K562 (cell line): ENCODE data around the gene MAP4. TPM values are rescaled to one million over a fixed set of nuclear protein-coding genes. Genes with fewer than 3 reads are reported as not detected.
A peak's percentile ranks its signal among the peaks of the same experiment; 100 is the strongest.

Experiments
- BCLAF1 ChIP-seq, 2 experiments: fragments of 450-650 bp in 1 of 2; IDR thresholded peaks; 2 replicates each; pipeline ENCODE4 v1.6.1; 2011 to 2017; ENCODE audit warnings: low read depth in 2 of 2, antibody characterized with exemption in 1 of 2, borderline replicate concordance in 1 of 2, low read length in 1 of 2, mild to moderate bottlenecking in 1 of 2, mixed read lengths in 1 of 2; ENCODE audit not compliant: control insufficient read depth in 1 of 2
- DDX20 ChIP-seq: fragments of 450-650 bp; IDR thresholded peaks from 2 replicates; pipeline ENCODE4 v1.6.1; 2016; ENCODE audit warnings: missing genetic modification characterization, low read depth, mild to moderate bottlenecking, missing compliant biosample characterization, moderate library complexity
- GABPB1 ChIP-seq: sonication (generic); formaldehyde crosslinking; IDR thresholded peaks from 2 replicates; pipeline ENCODE4 v1.8.0; 2022; ENCODE audit warnings: mild to moderate bottlenecking, missing genetic modification reagents
- GTF3C2 ChIP-seq: IDR thresholded peaks from 3 replicates; pipeline ENCODE4 v1.6.1; 2011; ENCODE audit warnings: borderline replicate concordance, mild to moderate bottlenecking, moderate library complexity; ENCODE audit not compliant: insufficient read length; ENCODE audit errors: extremely low read depth
- NR4A1 ChIP-seq, 2 experiments: fragments of 250-450 bp in 1 of 2; fragments of 450-650 bp in 1 of 2; sonication (Bioruptor Pico) in 1 of 2; IDR thresholded peaks; 2 replicates each; pipeline versions ENCODE4 v1.4.0 to v1.6.1; 2016 to 2020; ENCODE audit warnings: mild to moderate bottlenecking in 2 of 2, missing compliant biosample characterization in 1 of 2, missing genetic modification characterization in 1 of 2, moderate library complexity in 1 of 2
- RUNX1 ChIP-seq: sonication (generic); IDR thresholded peaks from 2 replicates; pipeline ENCODE4 v1.6.1; 2016; ENCODE audit warnings: antibody characterized with exemption, low read depth
- SMARCE1 ChIP-seq: fragments of 450-650 bp; IDR thresholded peaks from 2 replicates; pipeline ENCODE4 v1.7.1; 2016; ENCODE audit warnings: mild to moderate bottlenecking
- YY1 ChIP-seq, 3 experiments: IDR thresholded peaks; 2 replicates each; pipeline ENCODE4 v1.6.1; 2011; ENCODE audit warnings: low read length in 2 of 3, mild to moderate bottlenecking in 2 of 3, moderate library complexity in 2 of 3, borderline replicate concordance in 1 of 3, control low read depth in 1 of 3, low read depth in 1 of 3; ENCODE audit not compliant: insufficient read depth in 3 of 3, insufficient replicate concordance in 2 of 3, control insufficient read depth in 1 of 3, insufficient read length in 1 of 3; ENCODE audit errors: extremely low read depth in 1 of 3
- ZFP36 ChIP-seq: fragments of 150-350 bp; IDR thresholded peaks from 2 replicates; pipeline ENCODE4 v1.6.1; 2018; ENCODE audit warnings: low read length, low read depth; ENCODE audit not compliant: partially characterized antibody
- ZHX1 ChIP-seq: fragments of 150-350 bp; conservative IDR thresholded peaks from 2 replicates; pipeline ENCODE4 v1.6.1; 2014; ENCODE audit warnings: low read length
- ZNF224 ChIP-seq: sonication (generic); formaldehyde crosslinking; IDR thresholded peaks from 2 replicates; pipeline ENCODE4 v1.8.0; 2022; ENCODE audit warnings: mild to moderate bottlenecking, missing genetic modification reagents
- ZNF512 ChIP-seq: IDR thresholded peaks from 2 replicates; pipeline ENCODE4 v1.6.1; 2016; ENCODE audit warnings: missing genetic modification characterization, missing compliant biosample characterization
- polyA plus RNA-seq, 8 experiments: library from polyadenylated mRNA; depleted of rRNA in 4 of 8; stranded (reverse) in 5 of 8; unstranded in 3 of 8; fragments of >200 nt; fragmentation: Nextera tagmentation in 2 of 8; fragmentation: Illumina TruSeq in 1 of 8; extraction: Ambion mirVana in 2 of 8; extraction: Trizol in 1 of 8; gene quantifications; 2 replicates each; pipeline versions ENCODE4 v1.2.1 to v1.2.3, GENCODE V29; 2011 to 2014; ENCODE audit warnings: inconsistent platforms in 1 of 8, missing spikeins in 1 of 8
- total RNA-seq, 7 experiments: library from RNA; depleted of rRNA in 6 of 7; stranded (reverse); fragments of >200 nt in 6 of 7; fragmentation: Illumina TruSeq in 2 of 7; extraction: Trizol in 2 of 7; gene quantifications; 2 replicates each; pipeline versions ENCODE4 v1.2.1 to v1.2.3, GENCODE V29; 2011 to 2021; ENCODE audit warnings: low replicate concordance in 1 of 7

MAP4 gene
- total and polyA plus RNA-seq, 9 of the 15 experiments (the other 6 are each of a cell fraction or from before 2014, with no cell fraction given): 13.3 to 141 (median 36.8) TPM

GRCh38 chr3:47849699-47850563 is 166.3 kb downstream of the MAP4 start (continued):
- TF ChIP-seq YY1 (IDR thresholded peaks at IDR 0.05; ENCODE audit: borderline replicate concordance in 1 of 3, control insufficient read depth in 1 of 3, extremely low read depth in 1 of 3, insufficient read depth in 3 of 3, insufficient read length in 1 of 3, insufficient replicate concordance in 2 of 3, low read depth in 1 of 3, low read length in 2 of 3) (peak in 1 of 3 experiments; percentile 5), ZHX1 (no peak), GTF3C2 (no peak), RUNX1 (no peak), ZFP36 (no peak), GABPB1 (CRISPR knock-in tag) (0 out of 2 replicates have a peak, but pooled peaks have one; percentile 20), ZNF512 (tag) (no peak), SMARCE1 (no peak), NR4A1 (CRISPR knock-in tag; IDR thresholded peaks at IDR 0.05) (no peak), NR4A1 (tag; IDR thresholded peaks at IDR 0.05) (no peak), ZNF224 (CRISPR knock-in tag) (no peak), BCLAF1 (IDR thresholded peaks at IDR 0.05; ENCODE audit: borderline replicate concordance in 1 of 2, control insufficient read depth in 1 of 2, low read depth in 2 of 2, low read length in 1 of 2) (0 out of 4 replicates have a peak, but pooled peaks of 1 of the 2 experiments have one; percentile 19), DDX20 (tag) (no peak)
